CD4-positive, alpha-beta T cell treated with Interleukin-4 for 1 hour (primary cell): ENCODE measurements around the gene SREBF2.
A peak's percentile ranks its signal among the peaks of the same experiment; 100 is the strongest.

Experiments used
- DNase-seq, 2 donors: peaks; one replicate each; pipeline ENCODE4 v3.0.0-alpha.2; 2020 to 2022

Gene SREBF2

DNA sequence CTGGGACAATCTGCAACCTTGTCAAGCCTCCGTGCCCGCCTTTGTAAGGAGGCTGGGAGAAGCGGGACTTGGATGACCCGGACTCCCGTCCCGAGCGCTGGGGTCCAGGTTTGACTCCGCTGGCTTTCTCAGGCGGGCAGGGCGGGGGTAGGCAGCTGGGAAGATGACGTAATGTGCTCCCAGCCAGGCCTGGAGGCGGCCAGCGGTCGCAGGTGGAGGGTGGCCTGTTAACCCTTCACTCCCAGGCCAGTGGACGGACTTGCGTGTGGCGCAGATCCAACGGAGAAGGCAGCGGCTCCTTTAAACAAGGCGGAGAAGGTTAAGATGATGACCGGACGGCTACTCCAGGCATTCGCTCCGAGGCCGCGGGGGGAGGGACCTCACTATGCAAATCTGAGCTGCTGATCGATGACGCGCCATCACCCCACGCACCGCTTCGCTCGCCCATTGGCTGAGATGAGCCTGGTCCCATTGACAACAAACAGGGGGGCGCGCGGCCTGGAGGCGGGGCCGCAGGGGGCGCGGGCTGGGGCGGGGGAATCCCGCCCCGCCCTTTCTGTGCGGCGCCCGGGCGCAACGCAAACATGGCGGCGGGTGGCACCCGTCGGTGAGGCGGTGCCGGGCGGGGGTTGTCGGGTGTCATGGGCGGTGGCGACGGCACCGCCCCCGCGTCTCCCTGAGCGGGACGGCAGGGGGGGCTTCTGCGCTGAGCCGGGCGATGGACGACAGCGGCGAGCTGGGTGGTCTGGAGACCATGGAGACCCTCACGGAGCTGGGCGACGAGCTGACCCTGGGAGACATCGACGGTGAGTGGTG is at the start of gene SREBF2:
Gene SREBF2 (plus strand): TSS at position 553 of the 816 bp plus-strand sequence. CDS start 166 bp downstream, at position 719.
- peak; percentile 99 to 100 for DNase-seq

DNA sequence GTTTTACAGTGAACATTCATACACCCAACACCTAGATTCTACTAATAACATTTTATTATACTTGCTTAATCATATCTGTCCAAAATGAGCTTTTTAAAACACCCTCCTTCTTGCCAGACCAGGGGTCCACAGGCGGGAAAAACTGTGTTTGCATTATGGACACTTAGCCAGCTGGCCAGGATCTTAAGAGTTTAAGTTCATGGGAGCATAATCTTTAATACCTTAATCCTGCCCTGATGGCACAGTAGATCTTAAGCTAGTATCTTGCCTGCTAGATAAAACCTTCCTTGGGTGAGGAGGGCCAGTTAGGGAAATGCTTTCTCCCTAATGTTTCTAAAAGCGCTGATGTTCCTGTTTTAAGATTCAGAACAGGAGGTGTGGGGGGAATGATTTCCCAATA is 45.6 kb upstream of the SREBF2 start:
- DNase-seq = no peak

DNA sequence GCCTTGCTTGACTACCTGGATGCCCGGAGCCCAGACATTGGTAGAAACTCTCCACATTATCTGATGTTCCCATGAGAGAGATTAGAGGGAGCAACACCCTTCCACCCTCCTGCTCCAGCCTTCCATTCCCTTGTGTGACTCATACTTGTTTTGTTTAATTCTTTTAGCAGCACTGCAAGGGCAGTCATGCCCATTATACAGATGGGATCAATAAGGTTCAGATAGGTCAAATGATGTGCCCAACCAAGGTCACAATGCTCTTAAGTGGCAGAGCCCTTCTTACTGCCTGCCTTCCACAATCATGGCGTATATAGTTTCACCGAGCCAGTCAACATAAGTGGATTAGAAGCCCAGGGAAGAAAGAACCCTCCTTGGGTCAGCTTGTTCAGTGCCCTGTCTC is 39.0 kb upstream of the SREBF2 start:
- DNase-seq = no peak

DNA sequence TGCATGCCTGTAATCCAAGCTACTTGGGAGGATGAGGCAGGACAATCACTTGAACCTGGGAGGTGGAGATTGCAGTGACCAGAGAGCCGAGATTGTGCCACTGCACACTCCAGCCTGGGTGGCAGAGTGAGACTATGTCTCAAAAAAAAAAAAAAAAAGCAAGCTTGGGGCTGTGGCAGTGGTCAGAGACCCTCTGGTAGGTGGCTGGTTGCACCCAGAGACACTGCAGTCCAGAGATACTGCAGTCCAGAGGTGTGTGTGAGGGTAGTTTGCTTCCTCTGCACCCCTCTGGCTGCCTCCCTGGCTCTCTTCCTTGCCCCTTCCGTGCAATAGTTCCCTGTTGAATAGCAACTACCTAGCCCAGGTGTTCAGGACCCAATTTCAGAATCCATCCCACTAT is 34.2 kb upstream of the SREBF2 start:
- DNase-seq = no peak

DNA sequence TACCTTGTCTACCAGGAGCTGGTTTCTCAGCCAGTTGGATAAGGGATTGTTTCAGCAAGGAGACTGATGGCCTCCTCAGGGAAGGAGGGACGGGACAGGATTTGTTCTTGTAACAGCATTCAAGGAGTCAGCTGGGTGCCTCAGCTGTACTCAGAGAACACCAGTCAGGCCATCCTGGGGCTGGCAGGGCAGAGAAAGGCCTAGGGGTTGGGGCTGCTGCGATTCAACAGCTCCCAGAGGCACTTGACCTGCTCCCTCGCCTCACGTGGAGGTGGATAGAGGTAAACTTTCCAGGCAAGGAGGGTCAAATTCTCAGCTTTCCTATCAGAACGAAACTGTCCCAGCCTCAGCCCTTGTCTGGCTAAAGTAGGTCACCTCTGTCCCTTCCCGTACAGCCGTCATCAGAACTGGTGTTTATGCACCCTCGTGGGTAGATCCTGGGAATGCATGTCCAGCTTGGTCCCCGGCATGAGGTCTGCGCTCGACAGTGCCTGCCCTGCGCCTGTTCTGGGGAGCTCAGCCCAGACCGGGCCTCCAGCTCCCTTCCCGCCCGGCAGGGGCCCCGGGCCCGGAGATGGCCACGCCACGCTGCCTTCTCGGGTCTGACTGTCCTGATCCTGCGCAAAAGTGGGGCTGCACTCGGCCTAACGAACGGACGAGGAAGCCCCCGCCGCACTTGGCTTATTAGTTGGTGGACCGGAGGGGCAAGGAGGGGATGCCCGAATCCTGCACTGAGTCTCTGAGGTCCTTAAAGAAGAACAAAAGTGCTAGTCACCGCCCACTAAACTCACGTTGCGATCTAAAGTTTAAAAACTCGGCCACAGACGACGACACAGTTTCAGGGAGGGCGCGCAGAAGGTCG is 33.2 kb upstream of the SREBF2 start:
- DNase-seq = peak in 1 of 2 donors; percentile 31

DNA sequence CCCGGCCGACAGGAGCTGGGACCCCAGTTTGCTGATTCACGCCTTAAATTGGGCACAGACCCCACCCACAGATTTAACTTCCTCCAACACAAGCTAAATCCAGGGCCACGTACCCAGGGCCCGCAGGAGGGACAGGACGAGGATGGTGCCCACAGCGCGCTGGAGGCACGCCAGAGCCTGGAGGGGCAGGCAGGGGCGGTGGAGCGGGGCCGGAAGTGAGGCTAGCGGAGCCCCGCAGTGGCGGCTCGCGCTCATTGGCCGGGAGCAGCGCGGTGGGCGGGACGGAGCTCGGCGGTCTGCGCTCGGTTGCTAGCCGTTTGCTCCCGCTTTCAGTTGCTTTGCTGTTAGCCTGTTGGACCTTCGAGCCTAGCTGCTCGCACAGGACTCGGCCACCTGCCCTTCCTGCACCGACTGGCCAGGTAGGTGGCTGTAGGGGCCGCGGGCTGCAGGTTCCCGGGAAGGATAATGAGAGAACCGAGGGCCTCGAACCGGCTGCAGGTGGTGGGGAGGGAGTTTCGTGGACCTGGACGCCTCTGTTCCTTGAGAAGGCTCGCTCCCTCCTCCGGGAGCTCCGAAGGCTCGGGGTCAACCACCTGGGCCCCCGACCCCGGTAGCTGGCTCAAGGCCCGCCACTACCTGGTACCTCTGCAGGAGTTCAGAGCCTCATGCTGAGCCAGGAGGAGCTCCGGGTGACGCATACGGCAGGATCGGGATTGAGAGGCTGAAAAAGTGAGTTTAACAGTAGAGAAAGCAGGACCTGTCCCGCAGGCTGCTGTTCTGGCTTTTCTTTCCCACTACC is 32.4 kb upstream of the SREBF2 start, which contains the start of gene CCDC134:
Gene CCDC134 (plus strand): TSS at position 332 of the 799 bp plus-strand sequence. CDS start 8,212 bp downstream, outside the sequence.
- peak; percentile 91 to 92 for DNase-seq

DNA sequence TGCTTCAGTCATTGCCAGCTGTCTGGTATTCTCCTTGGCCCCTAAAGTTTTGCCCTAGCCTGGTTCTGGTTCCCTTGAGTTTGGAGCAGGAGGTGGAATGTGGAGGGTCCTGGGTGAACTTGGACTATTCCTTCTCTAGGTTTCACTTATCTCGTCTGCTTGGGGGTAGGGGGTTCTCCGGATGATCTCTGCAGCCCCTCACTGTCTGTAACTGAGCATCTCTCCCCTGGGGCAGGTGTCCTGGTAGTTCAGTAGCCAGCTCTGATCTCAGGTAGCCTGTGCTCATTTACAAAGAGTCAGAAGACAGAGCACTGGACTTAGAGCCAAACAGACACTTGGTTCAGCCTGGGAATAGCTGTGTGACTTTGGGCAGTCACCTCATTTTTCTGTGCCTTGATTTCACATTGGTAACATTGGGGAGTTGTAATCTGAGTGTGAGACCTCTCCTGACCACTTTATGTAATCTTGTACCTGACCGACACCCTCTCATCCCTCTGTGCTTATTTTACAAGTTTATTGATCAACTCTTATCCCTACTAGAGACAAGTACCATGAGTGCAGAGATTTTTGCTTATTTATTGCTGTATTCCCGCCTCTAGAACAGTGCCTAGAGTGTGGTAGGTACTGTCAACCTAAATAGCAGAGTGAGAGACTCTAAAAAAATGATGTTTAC is 31.6 kb upstream of the SREBF2 start:
- no peak for DNase-seq

DNA sequence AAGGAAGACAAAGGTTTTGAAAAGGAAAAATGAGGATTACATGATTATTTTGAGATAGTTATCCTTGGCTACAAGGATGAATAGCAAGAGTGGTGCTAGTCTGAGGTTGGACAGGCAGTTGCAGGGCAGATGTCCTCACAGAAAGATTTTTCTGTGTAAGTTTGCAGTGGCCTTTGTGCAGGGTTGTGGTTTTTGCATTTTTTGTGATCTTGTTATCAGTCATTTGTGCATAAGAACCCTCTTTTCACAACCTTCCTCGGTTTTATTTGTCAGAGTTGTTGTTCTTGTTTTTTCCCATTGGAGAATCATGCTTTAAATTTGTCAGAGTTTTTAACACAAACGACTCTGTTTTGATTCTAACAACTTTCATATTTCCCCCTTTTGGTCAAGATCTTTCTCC is 31.0 kb upstream of the SREBF2 start:
- no peak for DNase-seq

DNA sequence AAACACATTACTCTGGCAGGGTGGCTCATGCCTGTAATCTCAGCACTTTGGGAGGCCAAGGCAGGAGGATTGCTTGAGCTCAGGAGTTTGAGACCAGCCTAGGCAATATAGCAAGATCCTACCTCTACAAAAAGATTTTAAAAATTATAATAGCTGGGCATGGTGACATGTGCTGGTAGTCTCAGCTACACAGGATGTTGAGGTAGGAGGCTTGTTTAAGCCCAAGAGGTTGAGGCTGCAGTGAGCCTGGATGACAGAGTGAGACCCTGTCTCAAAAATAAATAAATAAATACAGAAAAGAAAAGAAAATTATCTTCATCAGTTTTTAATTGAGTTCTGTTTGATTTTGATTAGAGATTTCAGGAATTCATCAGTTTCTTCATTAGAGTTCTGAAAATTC is 27.3 kb upstream of the SREBF2 start:
- DNase-seq = no peak

DNA sequence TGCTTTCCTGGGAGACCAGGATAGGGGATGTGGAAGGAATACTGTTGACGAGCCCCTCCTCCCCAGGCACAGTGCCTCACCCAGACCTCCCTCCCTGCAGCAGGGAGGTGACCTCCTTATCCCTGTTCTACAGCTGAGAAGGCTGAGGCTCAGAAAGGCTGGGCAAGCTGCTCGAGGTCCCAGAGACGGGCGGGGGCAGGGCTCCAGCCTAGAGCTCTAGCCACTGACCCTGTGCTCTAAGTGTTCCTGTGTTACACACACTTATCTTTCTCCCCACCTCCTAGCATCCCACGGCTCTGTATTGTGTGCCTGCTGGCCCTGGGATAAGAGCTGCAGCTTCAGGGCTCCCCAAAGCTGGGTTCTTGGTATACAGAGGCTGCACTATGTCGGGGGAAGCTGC is 24.5 kb upstream of the SREBF2 start:
- no peak for DNase-seq

DNA sequence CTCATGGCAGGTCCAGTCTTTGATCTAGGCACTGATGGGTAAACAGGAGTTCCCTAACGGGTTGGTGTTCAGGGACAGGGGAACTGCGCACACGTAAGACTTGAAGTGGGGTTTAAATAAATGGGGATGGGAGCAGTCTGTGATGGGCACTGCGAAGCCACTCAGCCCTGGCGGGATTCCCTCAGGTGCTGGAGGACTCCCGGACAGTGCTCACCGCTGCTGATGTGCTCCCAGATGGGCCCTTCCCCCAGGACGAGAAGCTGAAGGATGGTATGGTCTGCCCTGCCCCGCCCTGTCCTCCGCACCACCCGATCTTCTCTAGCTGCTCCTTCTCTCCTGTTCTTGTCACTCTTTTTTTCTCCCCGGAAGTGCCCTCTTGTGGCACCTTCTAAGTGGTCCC is 22.9 kb upstream of the SREBF2 start:
- DNase-seq = no peak

DNA sequence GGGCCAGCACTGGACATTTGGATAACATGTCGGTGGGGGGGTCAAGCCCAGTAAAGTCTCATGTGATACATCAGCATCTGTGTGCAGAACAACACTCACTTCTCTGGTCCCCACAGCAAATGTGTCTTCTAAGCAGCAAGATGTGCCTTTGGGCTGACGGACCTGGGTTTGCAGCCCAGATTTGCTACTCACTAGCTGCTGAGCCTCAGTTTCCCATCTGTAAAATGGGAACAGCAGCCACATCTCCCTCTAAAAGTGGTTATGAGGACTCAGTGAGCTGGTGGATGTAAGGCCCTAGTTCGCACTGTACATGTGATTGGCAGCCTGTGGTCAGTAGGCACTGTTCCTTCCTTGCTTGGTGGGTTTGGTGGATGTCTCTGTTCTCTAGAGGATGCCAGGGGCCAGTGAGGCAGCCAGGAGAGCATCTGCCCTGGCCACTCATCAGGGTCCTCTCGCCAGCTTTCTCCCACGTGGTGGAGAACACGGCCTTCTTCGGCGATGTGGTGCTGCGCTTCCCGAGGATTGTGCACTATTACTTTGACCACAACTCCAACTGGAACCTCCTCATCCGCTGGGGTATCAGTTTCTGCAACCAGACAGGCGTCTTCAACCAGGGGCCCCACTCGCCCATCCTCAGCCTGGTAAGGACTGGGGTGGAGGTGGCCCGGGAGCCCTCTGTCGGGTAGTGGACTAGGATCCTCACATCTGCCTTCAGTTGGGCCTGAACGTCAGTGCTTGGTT is 19.9 kb upstream of the SREBF2 start:
- DNase-seq = no peak

DNA sequence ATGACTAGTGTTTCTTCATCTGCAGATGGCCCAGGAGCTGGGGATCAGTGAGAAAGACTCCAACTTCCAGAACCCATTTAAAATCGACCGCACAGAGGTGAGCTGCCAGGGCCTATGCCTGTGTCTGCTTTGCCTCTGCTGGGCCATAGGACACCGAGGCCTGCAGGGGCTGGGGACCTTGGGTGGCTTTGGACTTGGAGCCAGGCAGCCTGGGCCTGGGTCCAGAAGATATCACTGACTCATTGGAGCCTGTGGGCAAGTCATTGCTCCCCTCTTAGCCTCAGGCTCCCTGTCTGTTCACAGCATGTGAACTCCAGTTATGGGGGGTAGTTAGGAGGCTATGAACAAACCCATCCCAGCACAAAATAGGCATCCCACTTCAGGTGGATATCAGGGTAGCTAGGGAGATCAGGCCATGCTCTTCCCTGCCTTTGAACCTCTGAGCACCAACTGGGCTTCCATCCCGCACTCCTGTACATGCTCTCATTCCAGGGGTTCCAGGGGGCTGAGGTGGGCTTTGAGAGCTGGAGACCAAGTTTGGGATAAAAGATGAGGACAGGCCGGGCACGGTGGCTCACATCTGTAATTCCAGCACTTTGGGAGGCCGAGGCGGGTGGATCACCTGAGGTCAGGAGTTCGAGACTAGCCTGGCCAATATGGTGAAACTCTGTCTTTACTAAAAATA is 19.0 kb upstream of the SREBF2 start:
- DNase-seq = no peak

DNA sequence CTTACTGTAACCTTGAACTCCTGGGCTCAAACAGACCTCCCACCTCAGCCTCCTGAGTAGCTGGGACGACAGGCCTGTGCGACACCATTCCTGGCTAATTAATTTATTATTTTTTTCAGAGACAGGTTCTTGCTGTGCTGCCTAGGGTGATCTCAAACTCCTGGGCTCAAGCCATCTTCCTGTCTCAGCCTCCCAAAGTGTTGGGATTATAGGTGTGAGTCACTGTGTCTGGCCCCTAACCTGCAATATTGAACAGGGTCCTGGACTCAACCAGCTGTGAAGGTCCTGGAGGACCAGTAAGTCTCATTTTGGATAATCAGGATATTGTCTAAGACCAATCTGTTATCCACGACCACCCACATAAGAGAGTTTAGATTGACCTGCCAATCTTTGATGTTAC is 17.2 kb upstream of the SREBF2 start:
- DNase-seq = no peak

DNA sequence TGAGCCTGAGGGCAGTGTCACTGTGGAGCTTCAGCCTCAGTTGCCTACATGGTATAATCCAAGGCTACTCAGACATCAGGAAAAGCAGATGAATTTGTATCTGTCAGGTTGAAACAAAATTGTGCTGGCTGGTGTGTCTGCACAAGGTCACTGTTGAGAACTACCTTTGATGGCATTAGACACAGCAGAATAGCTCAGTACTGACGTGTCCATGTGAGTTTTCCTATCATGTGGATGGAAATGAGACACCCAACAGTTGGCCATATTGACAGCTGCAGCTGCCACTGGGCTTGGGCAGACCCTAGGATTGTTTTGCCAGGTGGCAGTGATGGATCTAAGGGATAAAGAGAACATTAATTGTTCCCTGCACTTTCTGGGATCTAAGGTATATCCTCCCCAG is 16.7 kb upstream of the SREBF2 start:
- DNase-seq = no peak

DNA sequence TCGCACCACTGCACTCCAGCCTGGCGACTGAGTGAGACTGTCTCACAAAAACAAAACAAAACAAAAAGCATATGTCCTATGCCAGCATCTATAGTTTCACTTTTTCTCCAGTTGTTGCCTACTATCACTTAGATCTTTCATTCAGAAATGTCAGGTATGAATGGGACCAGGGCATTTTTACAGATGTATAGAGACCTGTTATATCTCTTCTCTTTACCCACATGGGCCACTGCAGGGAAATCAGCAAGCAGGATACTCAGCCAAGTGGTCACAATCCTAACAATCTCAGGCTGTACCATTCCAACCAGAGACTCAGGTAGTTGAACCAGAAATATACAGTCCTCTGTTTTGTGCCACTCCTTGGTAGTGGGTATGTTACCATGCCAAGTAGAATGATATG is 16.0 kb upstream of the SREBF2 start:
- no peak for DNase-seq

DNA sequence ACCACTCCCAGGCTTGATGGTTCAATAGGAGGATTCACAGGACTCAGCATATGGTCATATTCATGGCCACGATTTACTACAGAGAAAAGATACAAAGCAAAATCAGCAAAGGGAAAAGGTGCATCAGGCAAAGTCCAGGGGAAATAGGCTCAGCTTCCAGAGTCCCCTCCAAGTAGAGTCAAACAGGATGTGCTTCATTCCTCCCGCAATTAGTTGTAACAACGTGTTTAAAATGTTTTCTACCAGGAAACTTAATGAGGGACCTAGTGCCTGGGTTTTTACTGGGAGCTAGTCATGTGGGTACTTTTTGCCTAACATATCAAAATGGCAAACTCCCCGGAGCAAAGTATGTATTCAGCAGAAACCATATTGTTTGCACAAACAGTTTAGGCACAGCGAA is 14.9 kb upstream of the SREBF2 start:
- no peak for DNase-seq

DNA sequence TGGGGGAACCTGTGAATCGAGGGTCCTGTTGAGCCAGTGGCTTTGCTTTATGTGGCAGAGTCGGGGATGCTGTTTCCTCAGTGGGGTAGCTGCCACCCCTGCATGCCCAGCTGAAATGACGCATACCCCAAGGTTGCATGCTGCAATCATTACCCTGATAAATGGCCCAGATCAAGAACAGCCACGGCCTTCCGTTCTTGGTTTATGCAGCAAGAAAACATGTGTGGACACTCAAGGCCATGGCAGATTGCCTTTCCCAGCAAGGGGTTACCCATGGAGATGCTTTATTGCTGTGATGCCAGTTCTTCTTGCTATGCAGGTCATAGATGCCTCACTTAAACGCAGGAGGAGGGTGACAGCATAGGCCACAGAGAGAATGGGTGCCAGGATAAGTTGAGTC is 14.3 kb upstream of the SREBF2 start:
- no peak for DNase-seq

DNA sequence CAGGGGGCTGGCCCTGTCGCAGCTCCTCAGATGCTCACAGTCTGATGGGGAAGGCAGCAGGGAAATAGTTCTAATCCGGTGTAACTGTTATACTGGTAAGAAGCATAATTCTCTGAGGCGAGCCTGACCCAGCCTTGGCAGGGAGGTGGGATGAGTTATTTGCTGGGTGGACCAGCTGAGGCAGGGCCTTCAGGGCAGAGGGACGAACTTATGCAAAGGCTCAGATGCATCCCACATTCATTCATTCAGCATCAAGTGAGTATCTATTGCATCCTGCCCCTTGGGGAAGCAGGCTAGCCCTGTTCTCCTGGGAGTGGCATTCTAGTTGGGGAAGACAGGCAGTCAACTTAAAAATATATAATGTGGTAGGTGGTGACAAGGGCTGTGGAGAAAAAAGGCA is 13.6 kb upstream of the SREBF2 start:
- DNase-seq = no peak

DNA sequence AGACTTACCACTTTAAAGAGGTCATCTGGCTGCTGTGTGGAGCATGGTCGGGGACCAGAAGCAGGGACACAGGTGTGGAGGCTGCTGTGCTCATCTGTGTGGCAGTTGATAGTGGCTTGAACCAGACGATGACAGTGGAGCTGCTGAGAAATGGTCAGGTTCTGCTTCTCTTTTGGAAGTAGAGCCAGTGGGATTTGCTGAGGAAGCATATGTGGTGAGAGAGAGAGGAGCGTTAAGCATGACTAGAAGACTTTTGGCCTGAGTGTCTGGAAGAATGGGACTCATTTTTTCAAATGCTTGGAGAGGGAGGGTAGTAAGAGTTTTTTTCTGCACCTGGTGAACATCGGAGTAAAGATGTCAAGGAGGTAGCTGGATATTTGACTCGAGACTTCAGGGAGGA is 12.5 kb upstream of the SREBF2 start:
- DNase-seq = no peak
